ENCODE data around the gene ZNF536.
"Not testable (repeated sequence)": the region's sequence is repeated elsewhere in the genome, so short reads cannot be mapped to it uniquely, and the experiment has no call there.

ZNF536 gene

DNA sequence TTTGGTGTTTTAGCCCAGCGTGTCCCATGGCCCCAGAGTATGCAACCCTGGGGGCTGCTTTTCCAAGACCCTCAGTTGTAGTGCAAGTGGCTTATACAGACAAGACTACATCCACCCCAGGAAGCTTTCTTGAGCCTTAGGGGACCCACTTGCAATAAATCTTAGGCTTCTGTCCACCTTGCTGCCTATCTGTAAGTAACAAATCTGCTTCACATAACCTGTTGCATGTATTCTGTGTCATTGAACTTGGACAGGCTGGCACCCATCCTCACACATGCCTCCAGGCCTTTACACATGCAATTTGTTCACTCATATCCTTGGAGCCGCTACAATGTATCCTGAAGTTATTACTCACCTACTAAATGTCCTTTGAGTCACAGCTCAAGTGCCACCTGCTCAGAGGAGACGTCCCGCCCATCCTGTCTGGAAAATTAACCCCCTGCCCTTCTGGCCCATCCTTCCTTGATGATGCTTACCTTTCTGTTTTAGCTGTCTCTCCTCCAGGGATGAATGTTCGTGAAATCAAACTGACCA is 101.2 kb downstream of the ZNF536 start:
- no peak for DNase-seq (ENCODE audit: low read depth in 2 of 3, low spot score in 1 of 3)

DNA sequence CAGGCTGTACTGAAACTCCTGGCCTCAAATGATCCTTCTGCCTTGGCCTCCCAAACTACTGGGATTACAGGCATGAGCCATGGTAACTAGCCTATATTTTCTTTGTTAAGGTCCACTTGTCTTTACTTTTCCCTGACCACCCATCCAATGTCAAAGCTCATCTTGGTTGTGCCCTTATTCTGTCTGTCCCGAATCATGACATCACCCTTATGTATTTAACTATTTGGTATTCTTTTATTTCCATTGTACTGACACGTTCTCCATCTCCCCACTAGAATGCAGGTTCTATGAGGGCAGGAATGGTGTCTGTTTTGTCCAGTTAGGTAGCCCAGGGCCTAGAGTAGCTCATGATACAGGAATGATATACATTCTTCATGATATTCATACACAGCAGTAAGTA is 104.8 kb downstream of the ZNF536 start:
- no peak for DNase-seq (ENCODE audit: low read depth in 2 of 3, low spot score in 1 of 3)

DNA sequence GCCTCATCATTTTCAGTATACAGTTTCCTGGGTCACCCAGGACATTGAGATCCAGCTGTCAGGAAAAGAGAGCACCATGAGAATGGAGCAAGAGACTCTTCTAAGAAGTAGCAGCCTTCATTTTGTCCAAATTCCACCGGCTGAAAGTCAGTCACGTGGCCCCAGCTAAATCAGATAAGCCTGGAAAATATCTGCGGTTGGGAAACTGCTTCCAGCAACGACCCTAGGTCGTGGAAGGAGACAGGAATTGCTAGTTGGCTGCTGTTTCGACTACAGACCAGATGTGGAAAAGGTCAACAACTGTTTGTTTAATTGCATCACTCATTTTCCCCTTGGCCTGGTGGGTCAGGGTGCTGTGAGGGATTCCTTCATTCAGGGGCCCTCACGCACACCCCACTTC is 107.0 kb downstream of the ZNF536 start:
- no peak for DNase-seq (ENCODE audit: low read depth in 2 of 3, low spot score in 1 of 3)

DNA sequence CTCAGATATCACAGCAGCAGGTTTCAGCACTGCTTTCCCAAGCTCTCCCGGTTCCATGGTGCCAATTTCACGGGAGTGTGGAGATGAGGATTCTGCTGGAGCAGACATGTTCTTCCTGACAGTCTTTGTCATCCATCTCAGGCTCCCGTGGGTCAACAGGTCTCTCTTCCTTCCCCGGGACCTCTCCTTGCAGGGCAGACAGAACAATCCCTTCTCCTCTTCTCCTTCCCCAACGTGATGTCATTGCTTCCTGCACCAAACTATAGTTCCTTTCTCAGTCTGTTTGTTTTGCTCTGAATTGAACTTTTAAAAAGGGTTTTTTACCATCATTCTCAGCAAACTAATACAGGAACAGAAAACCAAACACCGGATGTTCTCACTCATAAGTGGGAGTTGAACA is 107.9 kb downstream of the ZNF536 start:
- DNase-seq (ENCODE audit: low read depth in 2 of 3, low spot score in 1 of 3) = no peak

DNA sequence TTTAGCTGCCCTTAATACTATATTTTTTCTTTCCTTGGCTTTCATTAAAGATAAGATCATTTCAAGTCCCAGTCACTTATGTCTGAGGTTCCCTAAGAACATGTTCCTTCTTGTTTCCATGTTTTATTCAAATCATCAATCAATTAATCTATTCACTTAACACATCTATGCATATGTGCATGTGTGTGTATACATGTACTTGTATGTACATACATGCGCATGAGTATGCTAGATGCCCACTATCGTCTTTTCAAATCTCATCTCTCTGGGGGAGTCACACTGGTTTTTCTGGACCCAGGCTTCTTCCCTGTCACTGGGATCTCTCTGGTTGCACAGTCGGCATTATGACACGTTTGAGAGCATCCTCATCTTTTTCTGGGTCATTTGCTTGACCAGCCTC is 108.9 kb downstream of the ZNF536 start:
- DNase-seq (ENCODE audit: low read depth in 2 of 3, low spot score in 1 of 3) = no peak

DNA sequence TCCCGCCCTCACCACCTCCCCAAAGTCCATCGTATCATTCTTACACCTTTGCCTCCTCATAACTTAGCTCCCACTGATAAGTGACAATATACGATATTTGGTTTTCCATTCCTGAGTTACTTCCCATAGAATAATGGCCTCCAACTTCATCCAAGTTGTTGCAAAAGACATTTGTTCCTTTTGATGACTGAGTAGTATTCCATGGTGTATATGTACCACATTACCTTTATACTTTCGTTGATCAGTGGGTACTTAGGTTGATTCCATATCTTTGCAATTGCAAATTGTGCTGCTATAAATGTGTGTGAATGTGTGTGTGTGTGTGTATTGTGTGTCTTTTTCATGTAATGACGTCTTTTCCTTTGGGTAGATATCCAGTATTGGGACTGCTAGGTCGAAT is 109.6 kb downstream of the ZNF536 start:
- no peak for DNase-seq (ENCODE audit: low read depth in 2 of 3, low spot score in 1 of 3)

DNA sequence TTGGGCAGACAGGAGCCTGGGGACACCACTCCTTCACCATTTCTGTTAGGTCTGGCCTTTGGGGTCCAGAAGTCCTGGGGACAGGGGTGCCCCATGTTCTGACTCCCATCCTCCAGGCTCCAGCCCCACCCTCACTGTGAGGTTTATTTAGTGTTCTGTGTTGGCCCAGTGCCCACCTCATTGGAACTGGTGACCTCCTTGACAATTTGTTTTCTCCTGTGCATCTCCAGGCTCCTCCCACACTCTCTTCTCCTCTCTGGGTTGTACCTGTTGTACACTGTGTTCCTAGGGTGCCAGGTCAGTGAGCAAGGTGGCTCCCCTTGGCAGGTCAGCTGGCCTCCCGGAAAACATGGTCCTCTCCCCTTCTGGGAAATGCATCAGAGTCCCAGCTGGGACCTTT is 110.8 kb downstream of the ZNF536 start:
- no peak for DNase-seq (ENCODE audit: low read depth in 2 of 3, low spot score in 1 of 3)

DNA sequence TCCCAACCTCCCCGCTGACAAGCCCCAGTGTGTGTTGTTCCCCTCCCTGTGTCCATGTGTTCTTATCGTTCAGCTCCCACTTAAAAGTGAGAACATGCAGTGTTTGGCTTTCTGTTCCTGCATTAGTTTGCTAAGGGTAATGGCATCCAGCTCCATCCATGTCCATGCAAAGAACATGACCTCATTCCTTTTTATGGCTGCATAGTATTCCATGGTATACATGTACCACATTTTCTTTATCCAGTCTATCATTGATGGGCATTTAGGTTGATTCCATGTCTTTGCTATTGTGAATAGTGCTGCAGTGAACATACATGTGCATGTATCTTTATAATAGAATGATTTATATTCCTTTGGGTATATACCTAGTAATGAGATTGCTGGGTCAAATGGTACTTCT is 114.1 kb downstream of the ZNF536 start:
- DNase-seq (ENCODE audit: low read depth in 2 of 3, low spot score in 1 of 3) = not testable (repeated sequence)

DNA sequence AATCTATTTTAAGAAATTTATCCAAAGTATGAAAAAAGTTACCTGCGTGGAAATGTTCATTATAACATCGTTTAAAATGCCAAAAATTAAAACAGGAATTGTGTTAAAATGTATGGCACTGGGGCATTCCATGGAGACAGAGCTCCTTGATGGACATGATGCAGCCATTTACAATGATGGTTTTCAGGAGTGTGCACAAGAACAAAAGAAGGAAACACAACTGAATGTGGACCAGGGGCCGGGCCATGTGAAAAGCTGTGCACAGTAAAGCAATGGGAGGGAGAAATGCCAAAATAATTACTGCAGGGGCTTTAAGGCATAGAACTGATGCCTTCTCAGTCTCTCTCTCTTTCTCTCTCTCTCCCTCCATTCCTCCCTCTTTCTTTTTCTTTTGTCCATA is 115.0 kb downstream of the ZNF536 start:
- DNase-seq (ENCODE audit: low read depth in 2 of 3, low spot score in 1 of 3) = no peak

DNA sequence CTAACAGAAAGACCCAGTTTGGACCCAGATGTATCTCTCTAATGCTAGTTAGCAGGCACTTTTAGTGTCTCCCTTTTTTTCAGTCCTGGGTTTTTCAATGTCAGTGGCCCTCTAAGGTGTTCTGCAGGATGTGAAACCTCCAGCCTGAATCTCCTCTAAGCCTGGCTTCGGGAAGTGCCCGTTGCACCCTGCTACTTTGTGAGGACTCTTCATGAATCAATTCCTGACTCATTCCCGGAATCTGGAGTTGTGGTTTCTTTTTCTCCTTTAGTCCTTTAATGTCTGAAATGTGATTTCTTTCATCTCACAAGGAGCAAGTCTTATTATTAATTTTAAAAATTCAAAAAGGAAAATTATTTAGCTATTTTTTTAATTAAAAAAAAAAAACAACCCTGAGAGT is 116.0 kb downstream of the ZNF536 start:
- DNase-seq (ENCODE audit: low read depth in 2 of 3, low spot score in 1 of 3) = no peak

DNA sequence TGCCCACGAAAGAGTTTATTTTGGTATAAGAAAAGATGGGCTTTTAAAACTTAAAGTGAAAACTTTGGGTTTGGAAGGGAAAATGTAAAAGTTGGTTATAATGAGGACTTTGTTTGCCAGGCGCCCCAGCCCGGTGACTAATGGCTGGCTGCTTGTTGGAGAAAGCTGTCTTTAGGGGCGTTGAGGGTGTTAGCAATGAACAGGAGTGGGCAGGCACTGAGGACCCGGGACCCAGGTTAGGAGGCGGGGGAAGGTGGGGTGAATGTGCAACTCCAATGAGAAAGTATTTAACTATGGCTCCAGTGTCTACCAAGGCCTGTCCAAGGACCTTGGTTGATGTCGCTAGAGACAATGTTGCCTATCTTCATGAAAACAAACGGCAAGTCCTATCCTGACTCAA is 118.6 kb downstream of the ZNF536 start:
- no peak for DNase-seq (ENCODE audit: low read depth in 2 of 3, low spot score in 1 of 3)

DNA sequence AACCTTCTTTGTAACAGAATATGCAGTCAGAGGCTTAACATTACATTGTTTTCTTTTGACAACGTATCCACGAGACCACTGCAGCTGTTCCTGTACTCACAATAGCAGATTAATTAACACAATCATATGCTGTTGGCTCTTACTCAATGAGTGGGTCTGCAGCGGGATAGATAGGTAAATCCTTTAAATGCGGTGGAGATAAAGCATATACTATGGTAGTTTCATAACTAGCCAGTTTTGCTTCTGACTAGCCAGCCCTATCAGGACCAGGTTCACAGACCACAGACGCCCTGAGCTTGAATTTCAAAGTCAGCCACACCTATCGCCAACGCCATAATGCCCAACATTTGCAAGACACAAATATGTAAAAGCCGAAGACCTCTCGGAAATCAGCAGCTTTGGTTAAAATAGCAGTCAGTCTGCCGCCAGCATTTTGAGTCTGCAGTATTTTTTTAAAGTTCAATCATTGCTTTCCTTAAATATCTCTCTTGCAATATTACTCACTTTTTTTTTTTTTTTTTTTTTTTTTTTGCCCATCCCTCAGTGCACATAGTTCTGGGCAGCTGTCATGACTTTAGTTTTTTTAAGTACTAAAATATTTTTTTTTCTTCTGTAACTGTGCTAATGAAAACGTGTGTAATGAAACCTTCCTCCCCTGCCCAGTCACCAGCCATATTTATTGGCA is 120.5 kb downstream of the ZNF536 start:
- no peak for DNase-seq (ENCODE audit: low read depth in 2 of 3, low spot score in 1 of 3)

DNA sequence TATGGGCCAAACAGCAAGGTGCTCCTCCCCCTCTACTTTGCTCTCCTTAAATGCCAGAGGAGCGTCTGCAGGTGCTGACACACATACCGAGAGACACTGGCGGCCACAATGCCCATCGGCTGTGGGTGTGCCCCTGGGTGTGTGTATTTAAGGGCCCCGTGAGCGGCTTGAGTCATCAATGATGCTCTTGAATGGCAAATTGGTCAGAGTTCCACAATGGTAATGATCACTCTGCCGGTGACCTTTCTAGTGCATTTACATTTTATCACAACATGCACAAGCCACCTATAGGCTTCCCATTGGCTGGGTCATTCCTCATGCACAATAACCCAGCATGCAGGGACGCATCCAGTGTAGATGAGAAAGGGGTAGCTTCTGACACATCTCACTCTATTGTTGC is 124.8 kb downstream of the ZNF536 start:
- DNase-seq (ENCODE audit: low read depth in 2 of 3, low spot score in 1 of 3) = no peak

DNA sequence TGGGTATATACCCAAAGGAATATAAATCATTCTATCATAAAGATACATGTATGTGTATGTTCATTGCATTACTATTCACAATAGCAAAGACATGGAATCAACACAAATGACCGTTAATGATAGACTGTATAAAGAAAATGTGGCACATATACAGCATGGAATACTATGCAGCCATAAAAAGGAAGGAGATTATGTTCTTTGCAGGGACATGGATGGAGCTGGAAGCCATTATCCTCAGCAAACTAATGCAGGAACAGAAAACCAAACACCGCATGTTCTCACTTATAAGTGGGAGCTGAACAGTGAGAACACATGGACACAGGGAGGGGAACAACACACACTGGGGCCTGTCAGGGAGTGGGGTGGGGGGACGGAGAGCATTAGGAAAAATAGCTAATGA is 125.9 kb downstream of the ZNF536 start:
- DNase-seq (ENCODE audit: low read depth in 2 of 3, low spot score in 1 of 3) = not testable (repeated sequence)

DNA sequence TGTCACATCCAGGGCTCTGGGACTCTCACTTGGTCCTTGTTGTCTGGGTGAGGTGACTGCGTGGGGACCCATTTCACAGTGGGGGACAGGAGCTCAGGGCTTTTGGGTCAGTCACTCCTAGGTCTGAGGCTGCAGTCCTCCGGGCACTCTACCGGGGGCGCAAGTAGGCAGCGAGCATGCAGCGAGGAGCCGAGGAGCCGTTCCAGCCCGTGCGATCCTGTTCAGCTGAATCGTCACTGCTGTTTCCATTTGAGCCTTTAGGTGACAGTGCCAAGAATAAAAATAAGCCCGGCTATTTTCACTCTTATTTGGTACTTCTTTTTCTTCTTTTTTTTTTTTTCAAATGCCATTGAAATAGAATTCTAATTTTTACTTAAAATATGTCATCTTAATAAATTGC is 126.5 kb downstream of the ZNF536 start:
- no peak for DNase-seq (ENCODE audit: low read depth in 2 of 3, low spot score in 1 of 3)

DNA sequence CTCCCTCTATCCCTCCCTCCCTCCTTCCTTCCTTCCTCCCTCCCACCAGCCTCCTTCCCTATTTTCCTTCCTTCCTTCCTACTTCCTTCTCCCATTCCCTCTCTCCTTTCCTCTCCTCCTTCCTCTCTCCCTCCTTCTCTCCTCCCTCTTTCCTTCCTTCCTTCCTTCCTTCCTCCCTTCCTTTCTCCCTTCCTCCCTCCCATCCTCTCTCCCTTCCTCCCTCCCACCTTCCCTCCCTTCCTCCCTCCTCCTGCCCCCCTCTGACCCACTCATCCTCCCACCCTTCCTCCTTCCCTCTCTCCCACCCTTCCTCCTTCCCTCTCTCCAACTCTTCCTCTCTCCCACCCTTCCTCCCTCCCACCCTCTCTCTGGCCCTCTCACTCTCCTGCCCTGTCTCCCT is 132.1 kb downstream of the ZNF536 start:
- DNase-seq (ENCODE audit: low read depth in 2 of 3, low spot score in 1 of 3) = no peak

DNA sequence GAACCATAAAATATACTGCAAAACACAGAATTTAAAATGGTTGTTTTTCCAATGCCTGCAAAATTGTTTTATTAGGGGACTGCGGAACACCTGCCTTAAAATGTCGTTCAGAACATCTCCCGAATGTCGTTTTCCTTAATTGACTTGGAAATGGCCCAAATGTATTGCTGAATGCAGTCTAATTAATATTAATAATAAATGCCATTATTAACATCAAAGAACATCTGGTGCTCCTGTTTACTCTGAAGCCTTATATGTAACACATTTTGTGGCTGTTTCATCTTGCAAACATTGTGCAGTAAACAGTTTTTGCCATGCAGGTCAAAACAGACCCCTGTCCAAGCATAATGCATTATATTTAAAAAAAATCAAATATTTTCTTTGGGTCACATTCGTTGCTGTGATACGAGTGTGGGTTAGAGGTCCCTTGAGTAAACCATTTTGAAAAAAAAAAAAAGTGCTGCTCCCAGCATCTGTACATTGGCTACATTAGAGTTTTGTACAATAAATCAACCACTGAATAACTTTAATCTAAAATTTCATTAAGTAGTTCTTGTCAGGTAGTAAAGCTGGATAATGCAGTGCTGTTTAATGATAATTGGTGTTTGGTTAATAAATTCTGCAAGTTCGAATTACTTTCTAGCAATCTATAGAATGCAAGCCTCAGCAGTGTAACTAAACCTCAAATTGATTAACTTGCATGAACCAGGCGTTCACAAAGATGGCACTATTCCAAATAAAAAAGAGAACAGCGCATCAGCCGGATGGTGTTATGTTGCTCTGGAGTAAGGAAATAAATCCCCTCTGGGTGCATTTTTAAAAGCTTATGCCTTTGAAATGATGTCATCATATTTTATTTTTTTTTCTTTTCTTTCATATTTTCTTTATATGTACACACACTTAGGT is 140.2 kb downstream of the ZNF536 start:
- no peak for DNase-seq (ENCODE audit: low read depth in 2 of 3, low spot score in 1 of 3)

DNA sequence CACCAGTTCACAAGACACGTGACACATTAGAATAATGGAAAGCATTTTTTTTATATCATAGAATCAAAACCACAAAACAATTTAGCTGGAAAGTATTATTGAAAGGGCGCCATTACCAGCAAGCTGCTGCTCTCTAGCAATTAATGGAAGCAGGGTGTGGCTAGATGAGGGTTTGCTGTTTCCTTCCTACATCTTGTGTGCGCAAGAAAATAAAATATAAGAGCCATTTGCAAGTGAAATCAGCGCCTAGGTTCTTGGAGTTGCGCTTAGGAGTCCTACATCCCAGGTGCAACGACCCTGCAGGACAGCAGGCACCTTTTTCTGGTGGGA is 140.9 kb downstream of the ZNF536 start:
- no peak for DNase-seq (ENCODE audit: low read depth in 2 of 3, low spot score in 1 of 3)

DNA sequence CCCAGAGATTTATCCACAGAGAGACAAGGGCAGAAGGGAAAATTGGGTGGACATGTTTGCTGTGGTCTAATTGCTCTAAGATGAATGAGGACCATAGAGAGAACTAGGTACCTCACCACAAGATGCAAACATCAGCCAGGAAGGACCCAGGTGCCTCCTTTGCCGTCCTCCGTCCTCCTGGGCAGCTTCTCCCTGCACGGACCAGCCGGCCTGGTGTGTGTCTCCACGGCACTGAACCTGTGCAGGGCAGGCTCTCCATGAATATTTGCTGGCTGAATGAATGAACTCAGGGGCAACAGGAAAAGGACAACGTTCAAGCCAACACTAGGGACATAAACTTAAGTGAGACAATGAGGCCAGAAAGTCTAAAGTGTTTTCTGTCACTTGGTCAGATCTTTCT is 143.9 kb downstream of the ZNF536 start:
- DNase-seq (ENCODE audit: low read depth in 2 of 3, low spot score in 1 of 3) = no peak

DNA sequence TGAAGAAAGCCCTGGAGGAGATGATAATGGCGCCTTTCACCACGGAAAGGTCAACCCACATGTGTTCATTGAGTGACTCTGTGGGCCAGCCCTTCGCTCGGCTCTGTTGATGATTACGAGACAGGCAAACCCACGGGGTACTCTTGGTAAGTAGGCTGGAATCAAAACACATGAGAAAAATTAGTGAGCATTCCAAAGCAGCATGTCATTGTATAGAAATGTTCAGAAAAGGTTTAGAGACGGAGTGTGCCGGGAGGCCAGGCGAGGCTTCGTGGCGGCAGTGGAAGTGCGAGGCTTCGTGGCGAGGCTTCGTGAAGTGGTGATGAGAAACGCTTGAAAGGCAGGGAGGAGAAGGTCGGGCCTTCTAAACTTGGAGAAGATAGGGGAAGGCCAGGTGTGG is 144.3 kb downstream of the ZNF536 start:
- DNase-seq (ENCODE audit: low read depth in 2 of 3, low spot score in 1 of 3) = no peak

DNA sequence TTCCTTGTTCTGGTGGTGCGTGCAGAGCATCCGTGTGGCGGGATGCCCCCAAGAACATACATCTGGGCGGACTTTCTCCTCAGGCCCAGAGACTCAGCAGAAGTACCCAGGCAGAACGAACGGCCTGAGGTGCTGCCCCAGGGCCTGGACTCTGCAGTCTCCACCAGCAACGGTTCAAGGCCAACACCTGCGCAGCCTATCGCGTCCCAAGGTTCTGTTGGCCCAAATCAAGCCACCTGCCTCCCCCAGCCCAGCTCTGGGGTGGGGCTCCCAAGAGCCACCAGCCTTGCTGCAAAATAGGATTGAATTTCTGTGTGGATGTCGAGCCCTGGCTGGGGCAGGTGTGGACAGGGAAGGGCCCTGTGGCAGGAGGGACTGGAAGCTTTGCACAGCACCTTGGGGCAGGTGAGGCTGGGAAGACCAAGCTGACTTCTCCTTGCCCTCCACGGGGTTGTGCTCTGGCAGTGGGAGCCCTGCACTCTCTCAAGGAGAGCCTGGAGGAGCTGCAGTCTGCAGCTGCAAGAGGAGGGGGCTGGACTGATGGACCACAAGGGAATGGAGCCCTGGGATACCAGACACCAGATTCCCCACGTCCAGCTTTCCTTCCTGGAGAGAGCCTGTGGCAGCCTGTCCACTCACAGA is 146.9 kb downstream of the ZNF536 start:
- no peak for DNase-seq (ENCODE audit: low read depth in 2 of 3, low spot score in 1 of 3)

DNA sequence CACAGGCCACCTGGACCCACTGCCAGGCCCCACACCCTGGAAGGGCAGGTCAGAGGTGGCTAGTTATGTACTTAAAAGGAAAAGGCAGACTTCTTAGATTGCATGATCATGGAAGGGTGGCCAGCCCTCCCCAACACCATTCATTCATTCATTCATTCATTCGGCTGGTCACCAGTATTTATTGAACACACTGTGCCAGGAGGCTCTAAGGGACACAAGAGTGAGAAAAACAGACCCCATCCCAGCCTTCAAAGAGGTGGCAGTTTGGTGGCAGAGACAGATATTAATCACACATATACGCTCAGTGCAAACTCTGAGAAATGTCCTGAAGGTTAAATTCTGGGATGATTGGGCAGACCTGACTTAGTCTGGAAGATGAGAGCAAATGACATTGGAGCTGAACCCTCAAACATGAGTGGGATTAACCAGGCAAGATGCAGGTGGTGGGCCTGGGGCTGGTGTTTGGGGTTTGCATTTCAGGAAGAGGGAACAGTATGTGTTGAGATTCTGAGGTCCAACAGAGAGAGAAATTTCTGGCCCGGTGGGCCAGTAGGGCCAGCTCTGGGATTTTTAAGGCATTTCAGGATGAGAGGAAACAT is 147.5 kb downstream of the ZNF536 start:
- DNase-seq (ENCODE audit: low read depth in 2 of 3, low spot score in 1 of 3) = no peak

Measured in stimulated activated CD4-positive, alpha-beta T cell treated with anti-CD3 and anti-CD28 coated beads, Interleukin-12 subunit alpha, Interleukin-12 subunit beta, amount 100 ng/mL, for 48 hours (primary cell).